Esophagus squamous epithelium (tissue), 5 donors: ENCODE results near the gene IPO7. TPM values are rescaled to one million over a fixed set of nuclear protein-coding genes. Genes with fewer than 3 reads are reported as not detected.
"Not testable (repeated sequence)": the region's sequence is repeated elsewhere in the genome, so short reads cannot be mapped to it uniquely, and the experiment has no call there.

Source experiments
- DNase-seq: peaks from one replicate; lab custom pipeline; 2025; lab: John Stamatoyannopoulos, UW
- H3K27ac ChIP-seq, 4 donors: fragments of 200-600 bp; sonication (generic); one replicate each; pipeline ENCODE4 v1.5.1; 2016 to 2019; ENCODE audit warnings: mild to moderate bottlenecking in 1 of 4
- H3K27me3 ChIP-seq, 4 donors: fragments of 200-600 bp; sonication (generic); 1 replicate in 3 of 4; 2 replicates in 1 of 4; pipeline versions ENCODE4 v1.5.1 to v1.6.0; 2017 to 2021; ENCODE audit warnings: antibody characterized with exemption in 1 of 4
- H3K36me3 ChIP-seq, 3 donors: fragments of 200-600 bp; sonication (generic); one replicate each; pipeline ENCODE4 v1.5.1; 2016 to 2019
- H3K4me1 ChIP-seq, 3 donors: fragments of 200-600 bp; sonication (generic); one replicate each; pipeline ENCODE4 v1.5.1; 2017 to 2019
- H3K4me3 ChIP-seq, 4 donors: fragments of 200-600 bp; sonication (generic); 1 replicate in 3 of 4; 2 replicates in 1 of 4; pipeline ENCODE4 v1.5.1; 2016 to 2019; ENCODE audit warnings: mild to moderate bottlenecking in 2 of 4, moderate library complexity in 1 of 4
- H3K9me3 ChIP-seq, 3 donors: fragments of 200-600 bp; sonication (generic); one replicate each; pipeline ENCODE4 v1.5.1; 2016 to 2019
- CTCF ChIP-seq, 6 experiments: fragments of 450-650 bp in 4 of 6; fragments of 200-600 bp in 2 of 6; sonication (generic) in 2 of 6; IDR thresholded peaks; one replicate each; pipeline ENCODE4 v1.5.1; 2016 to 2019; ENCODE audit warnings: antibody characterized with exemption in 6 of 6, mild to moderate bottlenecking in 4 of 6, moderate library complexity in 4 of 6
- POLR2A ChIP-seq, 4 donors: fragments of 450-650 bp; IDR thresholded peaks; one replicate each; pipeline ENCODE4 v1.6.1; 2017; ENCODE audit warnings: antibody characterized with exemption in 4 of 4, mild to moderate bottlenecking in 4 of 4, moderate library complexity in 3 of 4
- WGBS, 2 donors: methylation state at CpG; one replicate each; pipeline ENCODE4 v1.1.5; 2018; 5-methylcytosine and 5-hydroxymethylcytosine counted together
- intact Hi-C: fragments of 100-400 bp; cut with DNase I; formaldehyde crosslinking; loops from one replicate; pipeline ENCODE4 v1.15.0; 2022
- total RNA-seq, 4 donors: library from RNA; depleted of rRNA; stranded (reverse); fragments of >200 nt; gene quantifications; one replicate each; pipeline ENCODE4 v1.1.0, GENCODE V29; 2016
- donor health status: DM: yes; HTN: yes; CAD: no.

IPO7 gene
- total RNA-seq, 4 donors from 2014 or later = 34.8 to 118 (median 86.8) TPM

GRCh38 chr11:9448576-9449352, 64.3 kb downstream of the IPO7 start:
- intact Hi-C loops = no loop called here
- Histone ChIP-seq H3K27me3 (no peaks in the 10 kb centered on the region), H3K27ac (no peak overlapping the region)

DNA sequence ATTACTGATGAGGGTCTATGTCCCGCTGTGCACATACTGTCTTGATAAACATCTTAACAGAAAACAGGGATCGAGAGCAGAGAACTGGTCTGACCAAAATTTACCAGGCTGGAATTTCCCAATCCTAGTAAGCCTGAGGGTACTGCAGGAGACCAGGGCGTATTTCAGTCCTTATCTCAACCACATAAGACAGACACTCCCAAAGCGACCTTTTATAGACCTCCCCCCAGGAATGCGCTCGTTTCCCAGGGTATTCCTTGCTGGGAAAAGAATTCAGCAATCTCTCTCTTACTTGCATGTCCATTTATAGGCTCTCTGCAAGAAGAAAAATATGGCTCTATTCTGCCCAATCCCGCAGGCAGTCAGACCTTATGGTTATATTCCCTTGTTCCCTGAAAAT, 67.6 kb downstream of the IPO7 start:
- intact Hi-C loops, DNase-seq, H3K27ac ChIP-seq, H3K27me3 ChIP-seq, H3K9me3 ChIP-seq, H3K4me3 ChIP-seq, H3K4me1 ChIP-seq: not testable (repeated sequence)
- WGBS, 2 donors = 90 to 93% methylated on average over 7 of the region's 7 CpGs
- peaks cover 0 to 11% (median 0%) of the 10 kb centered on the region in 3 donors for H3K36me3 ChIP-seq

More at GRCh38 chr11:9448576-9449352, 64.3 kb downstream of the IPO7 start:
- no peak for DNase-seq
- no peak for TF ChIP-seq POLR2A (IDR thresholded peaks at IDR 0.05)
- no peak for TF ChIP-seq CTCF (IDR thresholded peaks at IDR 0.05)
- Histone ChIP-seq H3K4me1 (no peaks in the 10 kb centered on the region), H3K9me3 (no peaks in the 10 kb centered on the region), H3K4me3 (no peak overlapping the region), H3K36me3 (peaks cover 0 to 41% (median 13%) of the 10 kb centered on the region in 3 donors)
- WGBS, 2 donors = 93 to 96% methylated on average over 2 to 7 of the region's 9 CpGs

DNA sequence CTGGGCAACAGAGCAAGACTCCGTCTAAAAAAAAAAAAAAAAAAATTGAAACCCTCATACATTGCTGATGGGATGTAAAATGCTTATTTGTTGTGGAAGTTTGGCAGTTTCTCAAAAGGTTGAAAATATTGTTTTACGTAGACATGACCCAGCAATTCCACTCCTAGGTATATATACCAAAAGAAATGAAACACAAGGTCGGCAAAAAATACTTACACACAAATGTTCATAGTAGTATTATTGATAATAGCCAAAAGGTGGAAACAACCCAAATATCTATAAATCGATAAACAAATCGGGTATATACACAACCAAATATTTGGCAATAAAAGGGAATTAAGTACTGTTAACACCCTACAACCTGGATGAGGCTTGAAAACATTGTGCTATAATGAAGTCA, 71.3 kb downstream of the IPO7 start:
- peaks cover 0 to 10% (median 4%) of the 10 kb centered on the region in 3 donors for H3K4me1 ChIP-seq
- DNase-seq = no peak
- H3K27ac ChIP-seq = no peak overlapping the region
- no peaks in the 10 kb centered on the region for H3K36me3 ChIP-seq
- no peak overlapping the region for H3K4me3 ChIP-seq
- 85 to 95% methylated on average over 5 of the region's 5 CpGs for WGBS, 2 donors
- TF ChIP-seq POLR2A (IDR thresholded peaks at IDR 0.05) = no peak
- no peak for TF ChIP-seq CTCF (IDR thresholded peaks at IDR 0.05)
- H3K27me3 ChIP-seq = no peaks in the 10 kb centered on the region
- H3K9me3 ChIP-seq = no peaks in the 10 kb centered on the region
- intact Hi-C loops = no loop called here

DNA sequence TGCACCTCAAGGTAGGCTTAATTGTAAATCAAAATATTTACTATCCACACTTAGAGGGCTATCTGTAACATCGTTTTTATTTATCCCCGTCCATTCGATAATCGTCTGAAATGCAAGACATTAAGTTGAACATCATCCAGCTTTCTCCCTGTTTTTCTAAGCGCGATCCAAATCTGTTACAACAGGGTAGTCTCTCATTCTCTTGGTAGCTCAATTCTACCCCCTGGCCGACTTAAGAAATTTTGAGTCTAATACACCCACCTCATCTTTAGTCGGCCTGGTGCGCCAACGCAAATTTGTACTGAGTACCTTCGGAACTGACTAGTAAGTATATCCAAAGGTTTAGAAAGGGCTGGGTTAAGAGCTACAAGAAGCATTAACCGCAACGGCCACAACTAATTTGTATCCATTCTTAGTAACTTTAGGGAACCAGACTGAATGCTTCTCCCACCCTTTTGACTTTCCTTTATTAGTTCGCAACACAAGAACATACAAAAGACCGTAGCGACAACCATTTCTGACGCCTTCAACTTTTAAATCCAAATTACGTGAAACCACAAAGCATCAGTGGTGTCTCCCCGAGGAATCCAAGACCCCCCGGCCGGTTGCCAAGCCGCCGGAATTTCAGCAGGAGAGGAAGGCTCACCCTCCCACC, 75.3 kb downstream of the IPO7 start:
- no peak for DNase-seq
- peak overlapping the region; percentile 66 to 99 (median 85) for H3K4me3 ChIP-seq
- 0 to 1% methylated on average over 15 to 23 of the region's 23 CpGs for whole genome bisulfite sequencing, 2 donors
- H3K27ac ChIP-seq = peak overlapping the region; percentile 97 to 100 (median 98)
- H3K4me1 ChIP-seq = peaks cover 4 to 38% (median 8%) of the 10 kb centered on the region in 3 donors
- TF ChIP-seq CTCF (IDR thresholded peaks at IDR 0.05) = no peak
- no peak for TF ChIP-seq POLR2A (IDR thresholded peaks at IDR 0.05)
- H3K36me3 ChIP-seq = no peaks in the 10 kb centered on the region
- intact Hi-C loops = no loop called here
- no peaks in the 10 kb centered on the region for H3K9me3 ChIP-seq
- no peaks in the 10 kb centered on the region for H3K27me3 ChIP-seq

DNA sequence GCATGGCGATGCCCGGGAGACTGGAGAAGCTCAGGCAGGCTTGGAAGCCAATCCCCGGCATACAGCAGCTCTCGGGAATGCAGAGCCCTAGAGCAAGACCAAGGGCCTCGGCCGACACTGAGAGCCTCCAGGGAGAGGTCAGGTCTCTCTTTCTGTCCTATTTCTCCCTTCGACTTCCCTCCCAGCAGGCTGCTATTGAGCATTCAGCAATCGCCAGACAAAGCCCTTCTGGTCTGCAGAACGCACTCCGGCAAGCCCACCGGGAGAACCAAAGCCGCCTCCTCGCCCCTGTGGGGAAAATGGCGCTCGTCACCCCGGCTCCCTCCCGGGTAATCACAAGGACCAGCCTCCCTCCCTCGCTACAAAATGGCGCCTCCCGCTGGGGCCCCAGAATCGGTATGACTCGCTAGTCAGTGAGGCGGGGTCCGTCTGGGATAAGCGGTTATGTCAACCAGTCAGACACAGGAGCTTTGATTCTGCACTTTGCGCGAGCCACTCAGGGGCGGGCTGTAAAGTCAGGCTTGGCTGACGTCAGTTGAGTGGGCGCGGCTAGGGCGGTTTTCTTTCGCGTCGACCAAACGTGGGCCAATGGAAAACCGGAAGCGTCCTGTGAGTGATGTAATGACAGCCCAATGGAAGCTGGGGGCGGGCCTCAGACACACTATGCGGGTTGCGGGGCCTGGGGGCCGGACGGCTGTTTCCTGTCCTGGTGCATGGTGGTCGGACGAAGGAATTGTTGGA, 76.0 kb downstream of the IPO7 start, which contains the start of gene ZNF143:
TSS of gene ZNF143 (plus strand) at position 691 of the 741 bp plus-strand sequence. CDS start 10,297 bp downstream, outside the sequence.
- Histone ChIP-seq H3K9me3 (no peaks in the 10 kb centered on the region), H3K4me1 (peaks cover 4 to 38% (median 8%) of the 10 kb centered on the region in 3 donors), H3K4me3 (peak within 1 kb of the TSS; percentile 66 to 99 (median 85)), H3K27ac (peak within 1 kb of the TSS; percentile 97 to 100 (median 98)), H3K27me3 (no peaks in the 10 kb centered on the region), H3K36me3 (no peaks in the 10 kb centered on the region)
- intact Hi-C loops = no loop called here
- DNase-seq = peak; percentile 99
- TF ChIP-seq CTCF (IDR thresholded peaks at IDR 0.05) (peak in 1 of 6 experiments; percentile 26), POLR2A (IDR thresholded peaks at IDR 0.05) (peak in 3 of 4 donors; percentile 83 to 98 (median 95))
- WGBS, 2 donors = 0 to 1% methylated on average over 13 to 26 of the region's 45 CpGs
